Motor neuron (in vitro differentiated cells): Measurements from ENCODE around the gene DENND1A. TPM values are rescaled to one million over a fixed set of nuclear protein-coding genes. Genes with fewer than 3 reads are reported as not detected.
"Not testable (repeated sequence)": the region's sequence is repeated elsewhere in the genome, so short reads cannot be mapped to it uniquely, and the experiment has no call there.

Experiments
- ATAC-seq, 8 experiments: fragments of 200-7000 bp; cut with Tn5 transposase; replicated peaks in 6 of 8; 2 replicates each; pipeline ENCODE4 v1.8.0; 2021; ENCODE audit warnings: mild to moderate bottlenecking in 8 of 8, moderate library complexity in 8 of 8
- H3K27ac ChIP-seq, 2 donors: fragments of 250-450 bp; sonication (Bioruptor Pico); 2 replicates each; pipeline ENCODE4 v1.9.0; 2021; ENCODE audit warnings: antibody characterized with exemption in 2 of 2, mild to moderate bottlenecking in 2 of 2, moderate library complexity in 1 of 2
- H3K4me1 ChIP-seq, 2 donors: fragments of 250-450 bp; sonication (Bioruptor Pico); replicated peaks in 1 of 2; 2 replicates each; pipeline ENCODE4 v1.6.1; 2021; ENCODE audit warnings: antibody characterized with exemption in 2 of 2, mild to moderate bottlenecking in 2 of 2, moderate library complexity in 1 of 2
- H3K4me3 ChIP-seq, 5 donors: fragments of 250-450 bp; sonication (Bioruptor Pico); 2 replicates each; pipeline ENCODE4 v1.9.0; 2021; ENCODE audit warnings: antibody characterized with exemption in 5 of 5, mild to moderate bottlenecking in 5 of 5, moderate library complexity in 4 of 5
- WGBS, 10 experiments: fragments of 450-650 bp; shearing (Covaris generic); methylation state at CpG; one replicate each; pipeline ENCODE4 v1.0.0; 2022; 5-methylcytosine and 5-hydroxymethylcytosine counted together
- in situ Hi-C, 9 experiments: fragments of 400-800 bp; cut with MboI; loops; one replicate each; pipeline ENCODE4 v1.15.0; 2021; ENCODE audit warnings: low sequenced_read_pairs in 9 of 9, low pct_unique_long_range_greater_than_20kb in 2 of 9; ENCODE audit not compliant: unreplicated experiment in 9 of 9
- total RNA-seq, 8 experiments: library from RNA; unstranded; fragments of 300-600 nt; gene quantifications; 2 replicates each; pipeline versions ENCODE4 v1.2.3 to v1.2.4, GENCODE V29; 2022

Gene DENND1A
- total RNA-seq, 8 experiments from 2014 or later = 9.2 to 27.8 (median 13.8) TPM

DNA sequence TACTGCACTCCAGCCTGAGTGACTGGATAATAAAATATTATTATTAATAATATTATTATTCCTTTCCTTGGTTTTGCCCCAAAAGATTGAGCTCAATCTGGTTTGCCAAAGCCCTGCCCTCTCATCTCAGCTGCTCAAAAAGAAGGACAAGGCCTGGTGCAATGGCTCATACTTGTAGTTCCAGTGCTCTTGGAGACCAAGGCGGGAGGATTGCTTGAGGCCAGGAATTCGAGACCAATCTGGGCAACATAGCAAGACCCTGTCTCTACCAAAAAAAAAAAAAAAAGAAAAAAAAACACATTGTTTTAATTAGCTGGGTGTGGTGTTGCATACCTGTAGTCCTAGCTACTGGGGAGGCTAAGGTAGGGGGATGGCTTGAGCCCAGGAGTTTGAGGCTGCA, 13.7 kb upstream of the DENND1A start:
- Histone ChIP-seq H3K4me3 (no peak overlapping the region), H3K4me1 (peaks cover 6 to 8% of the 10 kb centered on the region in 2 donors), H3K27ac (no peak overlapping the region)
- in situ Hi-C loops = no loop called here
- ATAC-seq = no peak
- WGBS, 10 experiments = 40 to 90% (median 71%) methylated on average over 1 to 2 of the region's 2 CpGs; no CpG with 5 or more reads in 5 of the 10 experiments

DNA sequence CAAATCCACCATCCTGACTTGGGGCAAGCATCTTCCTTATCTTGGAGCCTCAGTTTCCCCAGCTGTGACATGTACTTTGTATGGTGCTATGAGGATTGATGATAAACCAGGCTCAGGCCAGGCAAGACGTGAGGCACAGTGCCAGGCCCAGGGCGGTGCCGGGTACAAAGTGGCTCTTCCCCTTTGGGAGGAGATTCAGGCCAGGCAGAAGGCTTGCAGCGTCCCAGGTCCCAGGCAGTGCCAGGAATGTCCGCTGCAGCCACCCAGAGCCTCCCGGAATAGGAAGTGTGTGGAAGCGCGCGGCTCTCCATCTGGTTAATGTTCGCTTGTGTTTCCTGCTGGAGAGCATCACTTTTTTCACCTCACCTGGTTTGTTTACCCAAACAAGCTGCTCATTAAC, 12.6 kb upstream of the DENND1A start:
- in situ Hi-C loops = no loop called here

DNA sequence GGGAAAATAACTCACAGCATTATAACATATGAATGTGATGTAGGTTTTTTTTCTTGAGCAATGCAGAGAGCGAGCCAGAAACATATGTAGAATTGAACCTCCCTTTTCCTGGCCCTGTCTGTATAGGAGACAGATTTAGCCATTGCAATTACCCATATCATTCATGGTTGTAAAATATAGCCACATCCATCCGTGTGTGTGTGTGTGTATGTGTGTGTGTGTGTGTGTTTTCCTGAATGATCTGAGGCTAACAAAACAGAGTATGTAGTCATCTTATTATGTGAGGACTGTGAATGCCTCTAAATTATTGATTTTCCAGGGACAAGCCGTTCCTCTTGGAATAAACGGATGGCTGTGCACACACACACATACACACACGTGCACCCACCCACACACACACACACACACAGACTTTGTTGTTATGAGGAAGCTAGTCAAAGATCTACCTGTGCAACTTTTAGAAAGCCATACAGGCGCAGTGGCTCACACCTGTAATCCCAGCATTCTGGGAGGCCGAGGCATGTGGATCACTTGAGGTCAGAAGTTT, 11.7 kb upstream of the DENND1A start:
- WGBS, 10 experiments = 27 to 89% (median 57%) methylated on average over 1 to 4 of the region's 7 CpGs; no CpG with 5 or more reads in 3 of the 10 experiments
- peaks cover 6 to 8% of the 10 kb centered on the region in 2 donors for H3K4me1 ChIP-seq
- peak in 5 of 8 experiments; percentile 78 to 88 (median 87) for ATAC-seq
- H3K27ac ChIP-seq = peak overlapping the region in 1 of 2 donors; percentile 2
- in situ Hi-C loops = no loop called here
- no peak overlapping the region for H3K4me3 ChIP-seq

More for the DNA sequence above, 12.6 kb upstream of the DENND1A start:
- 26 to 94% (median 77%) methylated on average over 1 to 6 of the region's 10 CpGs; no CpG with 5 or more reads in 5 of the 10 experiments for WGBS, 10 experiments
- peak in 1 of 8 experiments; percentile 36 for ATAC-seq
- Histone ChIP-seq H3K27ac (no peak overlapping the region), H3K4me3 (no peak overlapping the region), H3K4me1 (peaks cover 6 to 8% of the 10 kb centered on the region in 2 donors)

DNA sequence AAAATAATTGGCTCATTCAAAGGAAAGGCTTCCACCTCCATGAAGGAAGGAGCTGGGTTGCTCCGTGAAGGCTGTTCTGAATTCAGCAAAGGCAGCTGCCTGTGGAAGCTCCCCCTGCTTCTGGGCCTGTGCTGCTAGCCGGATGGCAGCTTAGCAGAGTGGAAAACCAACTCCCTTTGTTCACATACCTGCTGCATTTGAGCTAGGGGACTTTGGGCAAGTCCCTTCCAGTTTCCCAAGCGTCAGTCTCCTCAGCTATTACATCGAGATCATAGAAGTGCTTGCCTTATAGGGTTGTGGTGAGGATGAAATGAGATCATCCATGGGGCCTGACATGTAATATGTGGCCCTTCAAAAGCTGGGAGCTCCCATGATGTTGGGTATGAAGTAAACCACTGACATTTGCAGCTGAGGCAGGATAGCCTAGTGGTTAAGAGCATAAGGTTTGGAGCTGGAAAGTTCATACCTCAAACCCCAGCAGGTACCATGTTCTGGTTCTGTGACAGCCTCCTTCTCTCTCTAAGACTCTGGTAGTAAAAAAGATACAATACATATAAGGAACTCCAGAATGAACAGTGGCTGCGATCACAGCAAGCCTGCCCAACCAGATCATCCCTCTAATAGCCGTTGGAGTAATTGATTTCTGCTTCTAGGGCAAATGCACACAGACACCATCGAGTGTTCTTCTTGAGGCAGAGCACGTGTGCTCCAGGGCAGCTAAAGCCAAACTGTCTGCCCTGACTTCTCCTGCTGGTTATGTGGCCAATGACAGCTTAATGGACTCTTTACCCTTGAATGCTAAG, 11.0 kb upstream of the DENND1A start:
- ATAC-seq = peak in 6 of 8 experiments; percentile 41 to 95 (median 90)
- Histone ChIP-seq H3K4me1 (peaks cover 6 to 8% of the 10 kb centered on the region in 2 donors), H3K27ac (peak overlapping the region in 1 of 2 donors; percentile 2), H3K4me3 (no peak overlapping the region)
- WGBS, 10 experiments = 46 to 84% (median 64%) methylated on average over 1 to 6 of the region's 8 CpGs; no CpG with 5 or more reads in 1 of the 10 experiments
- in situ Hi-C loops = no loop called here

DNA sequence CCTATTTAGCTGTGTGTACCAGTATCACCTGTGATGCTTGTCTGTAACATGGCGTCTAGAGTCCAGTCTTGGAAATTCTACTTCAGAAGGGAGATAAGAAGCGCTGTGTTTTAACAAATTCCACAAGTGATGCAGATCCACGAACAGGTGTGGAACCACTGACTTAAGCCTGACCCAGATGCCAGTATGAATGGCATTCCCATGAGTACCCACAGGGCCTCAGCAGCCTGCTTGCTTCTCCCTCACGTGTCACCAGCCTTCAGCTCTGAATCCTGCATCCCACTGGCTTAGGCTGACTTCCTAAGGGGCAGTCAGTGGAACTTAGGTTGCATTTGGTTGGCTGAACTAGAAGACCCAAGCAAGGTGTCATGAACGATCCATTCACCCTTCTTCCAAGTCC, 8.5 kb upstream of the DENND1A start:
- Histone ChIP-seq H3K4me1 (peaks cover 6 to 8% of the 10 kb centered on the region in 2 donors), H3K27ac (no peak overlapping the region), H3K4me3 (no peak overlapping the region)
- ATAC-seq = no peak
- in situ Hi-C loops = no loop called here
- 52 to 95% (median 70%) methylated on average over 1 to 3 of the region's 5 CpGs; no CpG with 5 or more reads in 1 of the 10 experiments for WGBS, 10 experiments

DNA sequence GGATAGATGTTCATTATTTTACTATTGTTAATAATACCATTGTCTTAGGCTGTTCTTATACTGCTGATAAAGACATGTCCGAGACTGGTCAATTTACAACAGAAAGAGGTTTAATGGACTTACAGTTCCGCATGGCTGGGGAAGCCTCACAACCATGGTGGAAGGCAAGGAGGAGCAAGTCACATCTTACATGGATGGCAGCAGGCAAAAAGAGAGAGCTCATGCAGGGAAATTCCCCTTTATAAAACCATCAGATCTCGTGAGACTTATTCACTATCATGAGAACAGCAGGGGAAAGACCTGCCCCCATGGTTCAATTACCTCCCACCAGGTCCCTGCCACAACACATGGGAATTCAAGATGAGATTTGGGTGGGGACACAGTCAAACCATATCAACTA, 6.6 kb upstream of the DENND1A start:
- H3K27ac ChIP-seq, H3K4me3 ChIP-seq, ATAC-seq, H3K4me1 ChIP-seq, in situ Hi-C loops: not testable (repeated sequence)
- 33 to 83% (median 48%) methylated on average over 1 to 3 of the region's 3 CpGs; no CpG with 5 or more reads in 2 of the 10 experiments for WGBS, 10 experiments

DNA sequence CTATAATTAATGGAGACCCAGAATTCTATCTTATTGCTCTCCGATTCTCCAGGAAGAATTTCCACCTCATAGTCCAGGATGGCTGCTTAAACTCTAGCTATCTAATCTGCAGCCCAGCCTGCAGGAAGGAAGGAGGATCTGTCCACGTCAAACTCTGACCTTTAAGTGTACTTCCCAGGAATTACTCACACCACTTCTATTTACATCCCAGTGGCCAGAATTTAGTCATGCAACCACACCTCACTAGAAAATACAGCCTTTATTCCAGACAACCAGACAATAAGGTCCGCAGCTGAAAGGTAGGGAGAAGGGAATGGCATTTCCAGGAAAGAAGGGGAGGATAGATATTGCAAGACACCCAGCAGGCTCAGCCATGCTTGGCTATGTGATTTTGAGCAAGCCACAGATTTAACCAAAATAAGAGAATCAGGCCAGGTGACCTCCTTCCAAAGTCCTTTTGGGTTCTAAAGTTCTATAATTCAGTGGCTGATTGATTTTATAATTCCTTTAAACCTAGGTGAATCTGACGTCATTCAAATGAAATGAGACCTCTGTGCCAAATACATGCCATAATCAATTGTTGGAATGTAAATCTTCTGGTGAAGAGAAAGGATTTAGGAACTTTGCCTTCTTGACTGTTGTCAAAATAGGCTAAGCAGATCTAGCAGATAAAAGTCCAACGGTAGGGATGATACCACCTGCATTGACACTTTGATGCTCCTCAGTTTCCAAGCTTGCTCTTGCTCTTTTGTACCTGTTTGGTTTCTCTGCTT, 3.7 kb upstream of the DENND1A start:
- 7 to 100% (median 70%) methylated on average over 1 to 5 of the region's 5 CpGs; no CpG with 5 or more reads in 1 of the 10 experiments for WGBS, 10 experiments
- Histone ChIP-seq H3K27ac (no peak overlapping the region), H3K4me1 (peaks cover 7 to 8% of the 10 kb centered on the region in 2 donors), H3K4me3 (no peak overlapping the region)
- in situ Hi-C loops = no loop called here
- ATAC-seq = peak in 2 of 8 experiments; percentile 63 to 64

DNA sequence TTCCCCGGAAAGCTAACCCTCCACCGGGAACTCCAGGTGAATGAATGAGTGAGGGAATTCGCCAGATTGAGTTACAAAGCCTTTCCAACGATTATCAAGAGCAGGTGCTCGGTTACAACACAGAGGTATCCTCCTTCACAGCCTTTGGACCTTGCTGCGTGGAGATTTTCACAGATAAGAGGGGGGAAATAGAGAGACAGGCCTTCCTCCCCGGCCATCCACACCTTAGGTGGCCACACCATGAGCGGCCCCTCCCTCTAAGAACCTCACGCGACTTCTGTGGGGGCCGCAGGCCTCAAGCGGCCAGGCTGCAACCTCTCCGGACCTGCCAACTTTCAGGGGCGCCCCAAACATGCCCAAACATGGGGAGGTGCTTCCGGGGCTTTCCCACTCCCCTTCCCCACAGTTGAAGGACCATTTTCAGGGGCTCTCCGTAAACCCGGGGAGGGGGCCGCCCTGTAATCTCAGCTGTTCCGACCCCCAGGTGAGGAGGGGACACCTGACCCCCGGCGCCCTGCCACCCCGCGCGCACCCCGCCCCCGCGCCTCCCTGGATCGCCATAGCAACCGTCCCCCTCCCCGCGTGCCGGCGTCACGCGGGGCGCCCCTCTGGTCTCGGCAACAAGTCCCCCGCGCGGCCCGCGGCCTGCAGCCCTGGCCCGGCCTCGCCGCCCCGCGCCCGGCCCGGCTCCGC, 603 bp downstream of the DENND1A start:
- ATAC-seq = peak in 2 of 8 experiments; percentile 1 to 2
- H3K27ac ChIP-seq = peak overlapping the region; percentile 56 to 84
- 0 to 17% (median 0%) methylated on average over 1 to 6 of the region's 50 CpGs; no CpG with 5 or more reads in 3 of the 10 experiments for WGBS, 10 experiments
- H3K4me3 ChIP-seq = peak overlapping the region; percentile 51 to 90 (median 68)
- peaks cover 10 to 14% of the 10 kb centered on the region in 2 donors for H3K4me1 ChIP-seq
- in situ Hi-C loops = no loop called here

DNA sequence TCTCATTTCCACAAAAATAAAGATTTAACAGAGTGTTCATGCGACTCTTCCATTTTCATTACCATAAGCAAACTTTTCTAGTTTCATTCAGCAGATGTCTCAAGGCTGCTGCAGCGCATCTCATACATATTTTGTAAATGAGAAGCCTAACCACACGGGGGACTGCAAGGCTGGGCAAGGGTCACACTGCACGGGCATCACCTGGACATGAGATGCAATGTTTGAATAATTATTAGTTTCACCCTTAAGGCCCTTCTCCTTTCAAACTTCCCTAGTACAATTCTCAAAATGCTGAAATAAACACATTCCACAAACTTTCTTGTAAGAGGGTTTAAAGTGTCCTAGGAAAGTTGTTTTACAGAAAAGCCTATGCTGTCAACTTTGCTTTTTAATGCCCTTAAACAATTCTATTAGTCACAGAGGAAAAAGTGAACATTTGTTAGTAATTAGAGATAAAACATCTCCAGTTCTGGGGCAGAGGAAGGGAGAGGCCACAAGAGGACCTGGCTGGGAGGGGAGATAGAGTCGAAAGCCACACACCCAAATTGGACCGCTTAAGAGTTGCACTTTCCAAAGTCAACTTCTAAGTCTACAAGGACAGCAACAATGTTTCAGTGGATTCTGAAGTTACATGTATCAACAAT, 1.3 kb downstream of the DENND1A start:
- peak in 2 of 8 experiments; percentile 4 to 5 for ATAC-seq
- in situ Hi-C loops = no loop called here
- no peak overlapping the region for H3K27ac ChIP-seq
- peak overlapping the region; percentile 51 to 90 (median 68) for H3K4me3 ChIP-seq
- H3K4me1 ChIP-seq = peaks cover 10 to 14% of the 10 kb centered on the region in 2 donors
- 0 to 61% (median 26%) methylated on average over 1 to 6 of the region's 6 CpGs for WGBS, 10 experiments

DNA sequence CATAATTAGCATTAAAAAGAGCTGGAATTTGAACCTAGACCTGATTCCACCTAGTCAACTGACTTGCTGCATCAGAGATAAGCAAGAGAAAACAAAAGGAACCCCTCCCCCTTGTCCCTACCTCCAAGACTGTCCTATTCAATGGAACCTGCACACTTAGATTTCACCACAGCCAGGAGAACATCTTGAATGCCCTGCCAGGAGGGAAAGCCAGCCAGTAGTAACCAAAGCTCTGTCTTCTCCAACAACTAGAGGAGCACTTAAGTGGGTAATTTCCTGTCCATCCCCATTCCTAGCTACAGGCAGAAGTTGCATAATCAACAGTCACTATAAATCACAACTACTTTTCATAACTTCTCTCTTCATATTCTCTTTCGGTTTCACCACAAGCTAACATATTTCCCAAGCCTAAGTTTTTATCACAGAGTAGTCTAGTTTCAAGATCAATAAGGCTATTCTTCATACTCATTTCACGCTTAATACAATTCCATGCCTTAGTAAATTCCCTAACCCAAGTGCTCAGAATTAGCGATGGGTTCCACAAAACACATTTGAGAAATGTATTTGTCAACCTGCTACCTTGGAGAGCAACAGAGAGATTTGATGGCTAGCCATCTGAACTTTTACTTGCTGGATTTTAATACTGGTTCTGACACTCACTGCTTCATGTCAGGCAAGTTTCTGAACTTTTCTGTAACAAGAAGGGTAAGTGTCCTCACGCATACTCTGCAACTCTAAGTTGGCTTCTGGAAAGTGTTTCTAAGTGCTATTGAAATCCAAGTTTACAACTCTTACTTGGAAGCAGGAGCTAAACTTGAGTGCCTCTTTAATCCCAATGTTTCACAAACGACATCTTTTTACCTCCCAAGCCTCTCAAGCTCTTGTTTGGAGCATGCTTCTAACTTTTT, 2.0 kb downstream of the DENND1A start:
- H3K27ac ChIP-seq = no peak overlapping the region
- WGBS, 10 experiments = 27 to 94% (median 70%) methylated on average over 1 to 5 of the region's 5 CpGs
- no peak overlapping the region for H3K4me3 ChIP-seq
- peaks cover 10 to 14% of the 10 kb centered on the region in 2 donors for H3K4me1 ChIP-seq
- no peak for ATAC-seq
- in situ Hi-C loops = no loop called here

DNA sequence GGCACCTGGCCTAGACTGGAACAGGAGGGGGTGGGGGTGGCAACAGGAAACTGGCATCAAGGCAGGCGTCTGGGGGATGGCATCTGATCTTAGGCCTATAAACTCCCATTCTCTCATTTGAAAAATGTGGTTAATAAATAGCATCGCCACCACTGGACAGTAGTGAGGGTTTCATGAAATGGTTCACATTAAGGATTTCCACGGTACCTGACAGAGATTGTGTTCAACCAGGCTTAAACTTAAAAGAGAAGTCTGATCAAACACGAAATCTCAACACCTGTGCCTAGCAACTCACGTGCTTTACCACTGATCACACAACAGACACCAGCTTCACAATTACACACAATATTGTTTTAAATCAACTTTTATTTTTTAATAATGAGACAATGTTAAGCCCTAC, 3.0 kb downstream of the DENND1A start:
- in situ Hi-C loops = no loop called here
- Histone ChIP-seq H3K4me3 (no peak overlapping the region), H3K27ac (no peak overlapping the region), H3K4me1 (peaks cover 10 to 14% of the 10 kb centered on the region in 2 donors)
- 93 to 100% (median 97%) methylated on average over 1 to 4 of the region's 5 CpGs; no CpG with 5 or more reads in 5 of the 10 experiments for WGBS, 10 experiments
- ATAC-seq = no peak
